ENCODE results near the gene BIRC5. TPM values are rescaled to one million over a fixed set of nuclear protein-coding genes. Genes with fewer than 3 reads are reported as not detected.
A peak's percentile ranks its signal among the peaks of the same experiment; 100 is the strongest.

BIRC5 gene
- total RNA-seq, 1 donor from 2014 or later: 0.38 TPM

- DNase-seq (ENCODE audit: low spot score): no peak
- intact Hi-C loops (cut with DNase I): no loop called here
These were observed 33.5 kb upstream of the BIRC5 start for GRCh38 chr17:78180508-78180907.

- no peak for DNase-seq (ENCODE audit: low spot score)
- intact Hi-C loops (cut with DNase I): no loop called here
These were observed 31.5 kb upstream of the BIRC5 start for GRCh38 chr17:78182504-78182903.

GRCh38 chr17:78183916-78184315, 30.1 kb upstream of the BIRC5 start:
- DNase-seq (ENCODE audit: low spot score): no peak
- intact Hi-C loops (cut with DNase I): no loop called here

GRCh38 chr17:78184351-78184750, 29.7 kb upstream of the BIRC5 start:
- intact Hi-C loops (cut with DNase I): no loop called here
- DNase-seq (ENCODE audit: low spot score): no peak

- intact Hi-C loops (cut with DNase I): no loop called here
- DNase-seq (ENCODE audit: low spot score): no peak
These were observed 29.2 kb upstream of the BIRC5 start for GRCh38 chr17:78184868-78185267.

GRCh38 chr17:78185981-78186691, 27.9 kb upstream of the BIRC5 start:
- DNase-seq (ENCODE audit: low spot score): no peak
- intact Hi-C loops (cut with DNase I): no loop called here

- peak; percentile 98 for DNase-seq (ENCODE audit: low spot score)
- intact Hi-C loops (cut with DNase I): no loop called here
These were observed 27.1 kb upstream of the BIRC5 start, which contains the start of the genes AFMID and TK1 for GRCh38 chr17:78186692-78187595. Gene AFMID, plus strand, starts transcription at chr17:78187362. Its CDS starts 9 bp downstream, at chr17:78187371. Gene TK1, minus strand, starts transcription at chr17:78187052. Its CDS starts 58 bp downstream, at chr17:78186994.

- intact Hi-C loops (cut with DNase I): no loop called here
- no peak for DNase-seq (ENCODE audit: low spot score)
These were observed 17.3 kb upstream of the BIRC5 start for GRCh38 chr17:78196716-78197115.

GRCh38 chr17:78197147-78197832, 16.8 kb upstream of the BIRC5 start:
- intact Hi-C loops (cut with DNase I): no loop called here
- DNase-seq (ENCODE audit: low spot score): no peak

GRCh38 chr17:78200451-78200850, 13.6 kb upstream of the BIRC5 start:
- DNase-seq (ENCODE audit: low spot score): no peak
- intact Hi-C loops (cut with DNase I): no loop called here

- DNase-seq (ENCODE audit: low spot score): no peak
- intact Hi-C loops (cut with DNase I): no loop called here
These were observed 11.4 kb upstream of the BIRC5 start for GRCh38 chr17:78202666-78203065.

- no peak for DNase-seq (ENCODE audit: low spot score)
- intact Hi-C loops (cut with DNase I): no loop called here
These were observed 9.5 kb upstream of the BIRC5 start for GRCh38 chr17:78204387-78205123.

- DNase-seq (ENCODE audit: low spot score): no peak
- intact Hi-C loops (cut with DNase I): no loop called here
These were observed 8.8 kb upstream of the BIRC5 start for GRCh38 chr17:78205124-78205775.

GRCh38 chr17:78206298-78206697, 7.8 kb upstream of the BIRC5 start:
- no peak for DNase-seq (ENCODE audit: low spot score)
- intact Hi-C loops (cut with DNase I): no loop called here

GRCh38 chr17:78208486-78208885, 5.6 kb upstream of the BIRC5 start:
- intact Hi-C loops (cut with DNase I): no loop called here
- no peak for DNase-seq (ENCODE audit: low spot score)

GRCh38 chr17:78210111-78210510, 3.9 kb upstream of the BIRC5 start:
- intact Hi-C loops (cut with DNase I): no loop called here
- DNase-seq (ENCODE audit: low spot score): no peak

GRCh38 chr17:78211032-78211431, 3.0 kb upstream of the BIRC5 start:
- DNase-seq (ENCODE audit: low spot score): no peak
- intact Hi-C loops (cut with DNase I): no loop called here

GRCh38 chr17:78214706-78215061, 631 bp downstream of the BIRC5 start:
- DNase-seq (ENCODE audit: low spot score): no peak
- intact Hi-C loops (cut with DNase I): loop anchor here (1.0 kb wide), 1 partner anchor 40 kb away; no protein-coding TSS in a partner anchor

Data from cardiac septum (tissue), 1 donor.